Calu3 (cell line): Measurements from ENCODE around the gene BLTP2. TPM values are rescaled to one million over a fixed set of nuclear protein-coding genes. Genes with fewer than 3 reads are reported as not detected.

ENCODE experiments used
- BruUV-seq: library from RNA; stranded (reverse); fragments of 400-500 nt; replicated peaks from 2 replicates; lab custom pipeline; 2021; lab: Mats Ljungman, UMichigan
- CTCF ChIA-PET: fragments of 300-600 bp; sonication (Branson Sonifier 250); formaldehyde crosslinking; loops from one replicate; lab custom pipeline; 2022; ENCODE audit warnings: antibody characterized with exemption; lab: Charles Lee
- DNase-seq: peaks from one replicate; pipeline ENCODE4 v3.0.0; 2022
- H3K27ac Mint-ChIP-seq: one replicate; pipeline ENCODE4 v1.8.0; 2022; ENCODE audit warnings: mixed read lengths; ENCODE audit not compliant: unreplicated experiment
- H3K27me3 Mint-ChIP-seq: one replicate; pipeline ENCODE4 v1.8.0; 2022; ENCODE audit warnings: mixed read lengths; ENCODE audit not compliant: unreplicated experiment
- H3K36me3 Mint-ChIP-seq: one replicate; pipeline ENCODE4 v1.8.0; 2022; ENCODE audit warnings: mild to moderate bottlenecking, moderate library complexity, mixed read lengths; ENCODE audit not compliant: insufficient read depth, unreplicated experiment
- H3K4me1 Mint-ChIP-seq: one replicate; pipeline ENCODE4 v1.8.0; 2022; ENCODE audit warnings: mild to moderate bottlenecking, low read depth, mixed read lengths; ENCODE audit not compliant: unreplicated experiment
- H3K4me3 Mint-ChIP-seq: one replicate; pipeline ENCODE4 v1.8.0; 2022; ENCODE audit warnings: mild to moderate bottlenecking, low read depth, moderate library complexity, mixed read lengths; ENCODE audit not compliant: unreplicated experiment
- H3K9me3 Mint-ChIP-seq: one replicate; pipeline ENCODE4 v1.8.0; 2022; ENCODE audit warnings: low read depth, mixed read lengths; ENCODE audit not compliant: unreplicated experiment
- intact Hi-C: fragments of 100-400 bp; cut with micrococcal nuclease; formaldehyde crosslinking; loops from one replicate; pipeline ENCODE4 v1.10.0; 2022; ENCODE audit not compliant: unreplicated experiment
- total RNA-seq: library from RNA; stranded (reverse); gene quantifications from 2 replicates; pipeline ENCODE4 v1.2.3, GENCODE V29; 2022
- TF ChIP-seq, protein P1 (sequence below): fragments of 200-600 bp; IDR thresholded peaks from one replicate; pipeline ENCODE4 v1.8.0; 2022; ENCODE audit warnings: antibody characterized with exemption; ENCODE audit not compliant: unreplicated experiment

The BLTP2 gene
- total RNA-seq, 1 experiment from 2014 or later = 158 TPM

DNA sequence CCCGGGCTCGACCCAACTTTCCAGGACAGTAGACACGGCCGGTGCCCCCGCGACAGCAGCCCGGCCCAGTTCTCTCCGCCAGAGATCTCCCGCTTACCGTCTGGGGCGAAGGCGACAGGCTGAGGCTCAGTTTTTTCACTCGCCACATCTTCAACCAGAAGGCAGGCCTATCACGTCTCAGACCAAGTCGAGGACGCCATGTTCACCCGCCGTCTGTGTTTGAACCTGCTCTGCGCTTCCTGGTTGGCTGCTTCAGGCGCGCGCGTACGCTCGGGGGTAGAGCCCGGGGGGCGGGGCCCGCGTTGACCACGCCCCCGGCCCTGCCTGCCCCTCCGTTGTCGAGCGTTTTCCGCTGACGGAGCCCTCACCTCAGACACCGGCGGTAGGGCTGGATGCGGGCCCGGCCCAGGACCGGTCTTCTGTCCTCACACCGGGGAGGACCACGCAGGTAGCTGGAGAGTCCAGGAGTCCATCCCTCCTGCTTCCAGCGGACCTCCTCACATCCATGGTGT is 46.1 kb downstream of the BLTP2 start, which contains the start of gene SPAG5:
TSS of gene SPAG5 (minus strand) at position 227 of the 512 bp plus-strand sequence. CDS start at position 148, 79 bp downstream.
- peaks cover 39% of the 10 kb centered on the region for H3K36me3 Mint-ChIP-seq
- BruUV-seq = no TSS peak
- H3K4me1 Mint-ChIP-seq = peaks cover 17% of the 10 kb centered on the region
- no peaks in the 10 kb centered on the region for H3K9me3 Mint-ChIP-seq
- CTCF ChIA-PET = interaction anchor here (0.9 kb wide), 1 partner anchor 46 kb away, joined by 3 read pairs; the partner anchor contains the start of gene BLTP2
- no peaks in the 10 kb centered on the region for H3K27me3 Mint-ChIP-seq
- DNase-seq = peak; percentile 95
- H3K4me3 Mint-ChIP-seq = peak within 1 kb of the TSS; percentile 91
- TF ChIP-seq, protein P1, sequence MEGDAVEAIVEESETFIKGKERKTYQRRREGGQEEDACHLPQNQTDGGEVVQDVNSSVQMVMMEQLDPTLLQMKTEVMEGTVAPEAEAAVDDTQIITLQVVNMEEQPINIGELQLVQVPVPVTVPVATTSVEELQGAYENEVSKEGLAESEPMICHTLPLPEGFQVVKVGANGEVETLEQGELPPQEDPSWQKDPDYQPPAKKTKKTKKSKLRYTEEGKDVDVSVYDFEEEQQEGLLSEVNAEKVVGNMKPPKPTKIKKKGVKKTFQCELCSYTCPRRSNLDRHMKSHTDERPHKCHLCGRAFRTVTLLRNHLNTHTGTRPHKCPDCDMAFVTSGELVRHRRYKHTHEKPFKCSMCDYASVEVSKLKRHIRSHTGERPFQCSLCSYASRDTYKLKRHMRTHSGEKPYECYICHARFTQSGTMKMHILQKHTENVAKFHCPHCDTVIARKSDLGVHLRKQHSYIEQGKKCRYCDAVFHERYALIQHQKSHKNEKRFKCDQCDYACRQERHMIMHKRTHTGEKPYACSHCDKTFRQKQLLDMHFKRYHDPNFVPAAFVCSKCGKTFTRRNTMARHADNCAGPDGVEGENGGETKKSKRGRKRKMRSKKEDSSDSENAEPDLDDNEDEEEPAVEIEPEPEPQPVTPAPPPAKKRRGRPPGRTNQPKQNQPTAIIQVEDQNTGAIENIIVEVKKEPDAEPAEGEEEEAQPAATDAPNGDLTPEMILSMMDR = no peak
- intact Hi-C loops = no loop called here
- peak within 1 kb of the TSS; percentile 92 for H3K27ac Mint-ChIP-seq

DNA sequence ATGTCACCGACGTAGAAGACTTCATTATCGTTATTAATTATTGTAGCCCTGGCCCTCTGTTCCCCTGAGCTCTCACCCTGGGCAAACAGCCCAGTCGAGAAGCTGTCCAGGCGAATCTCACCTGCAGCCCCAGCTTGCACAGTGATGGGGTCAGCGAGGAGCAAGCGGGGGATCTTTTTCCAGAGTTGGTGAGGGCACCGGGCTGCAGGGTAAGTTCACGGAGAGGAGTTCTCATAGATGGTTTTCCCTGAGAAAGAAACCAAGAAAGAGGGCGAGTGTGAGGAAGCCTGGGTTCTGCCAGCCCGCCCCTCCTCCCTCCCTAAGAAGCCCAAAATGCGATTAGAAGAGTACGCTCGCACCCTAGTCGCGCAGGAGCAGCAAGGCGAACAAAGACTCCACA is 46.6 kb downstream of the BLTP2 start:
- TF ChIP-seq, protein P1 = no peak
- H3K4me1 Mint-ChIP-seq = peaks cover 17% of the 10 kb centered on the region
- H3K9me3 Mint-ChIP-seq = no peaks in the 10 kb centered on the region
- intact Hi-C loops = no loop called here
- H3K27me3 Mint-ChIP-seq = no peaks in the 10 kb centered on the region
- H3K27ac Mint-ChIP-seq = peak overlapping the region; percentile 92
- DNase-seq = no peak
- peak overlapping the region; percentile 91 for H3K4me3 Mint-ChIP-seq
- BruUV-seq = TSS peak; percentile 67
- H3K36me3 Mint-ChIP-seq = peaks cover 35% of the 10 kb centered on the region
- CTCF ChIA-PET = no interaction called here

DNA sequence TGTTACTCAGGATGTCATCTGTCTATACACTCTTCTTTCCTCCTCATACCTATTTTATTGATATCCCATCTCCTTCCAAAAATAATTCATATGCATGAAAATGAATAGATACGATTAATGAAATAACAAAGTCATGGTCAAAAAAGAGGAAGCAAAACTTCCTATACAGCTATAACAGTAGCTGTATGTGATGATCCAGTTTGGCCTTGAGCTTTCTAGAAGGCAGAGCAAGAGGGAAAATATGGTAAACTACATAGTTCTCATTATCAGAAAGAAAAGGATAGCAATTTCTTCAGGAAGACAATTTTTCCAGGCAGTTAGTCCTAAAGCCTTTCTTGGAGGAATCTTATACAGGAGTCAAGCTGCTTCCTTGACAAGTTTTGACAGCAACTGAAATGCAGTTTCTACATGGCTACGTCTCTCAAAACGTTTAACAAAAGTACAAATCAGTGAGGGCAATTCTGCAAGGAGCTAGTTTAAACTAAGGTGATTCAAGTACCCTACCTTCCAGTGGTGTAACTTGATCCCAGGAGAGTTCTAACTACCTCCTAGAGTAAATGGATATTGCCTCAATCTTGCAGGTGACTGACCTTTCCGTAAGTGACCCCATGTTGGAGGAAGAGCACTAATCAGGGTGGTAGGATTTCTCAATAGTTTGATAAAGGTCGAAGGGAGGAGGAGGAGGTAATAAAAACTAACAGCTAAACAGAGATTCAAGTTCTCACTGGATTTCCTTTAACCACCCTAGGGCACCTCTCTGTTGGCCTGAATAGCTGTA is 47.2 kb downstream of the BLTP2 start:
- no peaks in the 10 kb centered on the region for H3K9me3 Mint-ChIP-seq
- H3K27ac Mint-ChIP-seq = peak overlapping the region; percentile 92
- no peaks in the 10 kb centered on the region for H3K27me3 Mint-ChIP-seq
- peak overlapping the region; percentile 91 for H3K4me3 Mint-ChIP-seq
- H3K4me1 Mint-ChIP-seq = peaks cover 17% of the 10 kb centered on the region
- TF ChIP-seq, protein P1 = no peak
- CTCF ChIA-PET = no interaction called here
- H3K36me3 Mint-ChIP-seq = peaks cover 29% of the 10 kb centered on the region
- no peak for DNase-seq
- intact Hi-C loops = no loop called here
- no TSS peak for BruUV-seq

Other genes with a start within 250 kb of the BLTP2 start
- 13.3 and 17.0 TPM in 2 replicates for gene SLC46A1, start 238.9 kb downstream of the BLTP2 start, total RNA-seq
- gene SLC13A2, start 171.5 kb downstream of the BLTP2 start, total RNA-seq = not detected in 2 replicates
- gene FOXN1, start 138.8 kb downstream of the BLTP2 start, total RNA-seq = not detected in 2 replicates
- gene UNC119, start 92.5 kb downstream of the BLTP2 start, total RNA-seq = 13.0 and 14.6 TPM in 2 replicates
- gene PIGS, start 73.6 kb downstream of the BLTP2 start, total RNA-seq = 50.9 and 59.2 TPM in 2 replicates
- 2.6 and 2.8 TPM in 2 replicates for gene ALDOC, start 68.3 kb downstream of the BLTP2 start, total RNA-seq
- gene SPAG5, start 46.1 kb downstream of the BLTP2 start, total RNA-seq = 69.3 and 82.1 TPM in 2 replicates
- gene RSKR, start 31.0 kb downstream of the BLTP2 start, total RNA-seq = 35.1 and 42.1 TPM in 2 replicates
- gene SDF2, start 16.7 kb upstream of the BLTP2 start, total RNA-seq = 58.0 and 75.1 TPM in 2 replicates
- 107 and 110 TPM in 2 replicates for gene SUPT6H, start 17.0 kb upstream of the BLTP2 start, total RNA-seq
- 4.2 and 4.3 TPM in 2 replicates for gene PROCA1, start 66.7 kb upstream of the BLTP2 start, total RNA-seq
- 34.5 and 35.3 TPM in 2 replicates for gene RAB34, start 72.7 kb upstream of the BLTP2 start, total RNA-seq
- gene RPL23A, start 74.8 kb upstream of the BLTP2 start, total RNA-seq = 1,148 and 1,217 TPM in 2 replicates
- 44.9 and 49.3 TPM in 2 replicates for gene TLCD1, start 81.1 kb upstream of the BLTP2 start, total RNA-seq
- 10.8 and 11.4 TPM in 2 replicates for gene NEK8, start 83.6 kb upstream of the BLTP2 start, total RNA-seq
- 201 and 202 TPM in 2 replicates for gene TRAF4, start 98.9 kb upstream of the BLTP2 start, total RNA-seq
- 37.7 and 42.1 TPM in 2 replicates for gene FAM222B, start 197.6 kb upstream of the BLTP2 start, total RNA-seq
- gene ERAL1, start 209.9 kb upstream of the BLTP2 start, total RNA-seq = 47.2 and 48.4 TPM in 2 replicates